ENCODE results near the gene PCP2.

The PCP2 gene

DNA sequence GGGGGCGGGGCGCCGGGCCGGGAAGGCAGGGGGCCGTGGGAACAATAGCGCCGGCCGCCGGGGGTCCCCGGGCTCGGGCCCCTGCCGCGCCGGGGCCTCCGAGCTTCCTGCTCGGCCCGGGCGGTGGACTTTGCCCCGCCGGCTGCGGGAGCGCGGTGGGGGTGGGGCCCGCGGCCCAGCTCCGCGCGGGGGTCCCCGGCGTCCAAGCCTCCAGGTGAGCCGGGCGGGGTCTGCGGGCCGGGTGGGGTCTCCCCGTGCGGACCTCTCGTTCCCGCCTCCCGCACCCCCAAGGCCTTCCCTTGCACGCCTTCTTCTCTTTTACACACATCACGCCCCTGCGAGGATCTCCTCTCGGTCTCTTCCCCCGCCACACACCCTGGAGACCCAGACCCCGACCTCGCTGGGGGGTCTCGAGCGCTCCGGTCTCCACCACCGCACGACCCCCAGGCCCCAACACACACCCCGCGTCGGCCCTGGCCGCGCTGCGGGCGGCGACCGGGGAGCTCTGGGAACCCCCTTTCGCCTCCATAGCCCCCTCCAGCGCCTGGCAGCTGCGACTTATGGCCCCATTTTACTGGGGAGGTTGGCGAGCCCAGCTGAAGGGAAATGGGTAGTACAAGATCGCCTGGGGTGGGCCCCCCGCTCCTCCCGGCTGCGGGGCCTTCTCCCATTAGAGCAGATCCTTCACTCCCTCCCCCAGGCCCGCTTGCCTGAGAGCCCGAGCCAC lies 37.1 kb downstream of the PCP2 start:
- DNase-seq (ENCODE audit: low read depth): no peak

DNA sequence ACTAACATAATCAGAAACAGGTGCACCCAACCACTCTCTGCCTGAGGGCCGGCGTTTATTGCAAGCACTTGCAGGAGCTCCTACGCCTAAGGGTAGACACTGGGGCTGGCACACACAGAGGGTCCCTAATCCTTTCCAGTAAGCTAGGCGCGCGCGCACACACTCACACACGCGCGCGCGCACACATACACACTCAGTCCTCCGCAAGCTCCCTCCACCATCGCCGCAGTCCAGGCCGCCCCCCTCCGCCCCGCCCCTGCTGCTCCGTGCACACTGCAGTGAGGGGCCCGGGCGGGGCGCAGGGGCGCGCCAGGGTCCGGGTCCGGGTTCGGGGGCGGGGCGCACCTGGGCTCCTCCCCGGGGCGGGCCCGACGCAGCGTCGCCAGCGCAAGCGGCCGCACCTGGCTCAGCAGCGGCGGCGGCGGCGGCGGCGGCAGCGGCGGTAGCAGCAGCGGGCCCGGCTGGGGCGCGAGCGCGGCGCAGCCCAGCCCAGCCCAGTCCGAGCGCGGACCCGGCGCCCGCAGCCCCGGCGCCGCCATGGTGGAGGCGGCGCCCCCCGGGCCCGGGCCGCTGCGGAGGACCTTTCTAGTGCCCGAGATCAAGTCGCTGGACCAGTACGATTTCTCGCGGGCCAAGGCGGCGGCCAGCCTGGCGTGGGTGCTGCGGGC lies 37.9 kb downstream of the PCP2 start, which contains the start of gene CAMSAP3:
Gene CAMSAP3 (plus strand): TSS at position 398 of the 668 bp plus-strand sequence. CDS start 140 bp downstream, at position 538.
- peak; percentile 9 for DNase-seq (ENCODE audit: low read depth)

DNA sequence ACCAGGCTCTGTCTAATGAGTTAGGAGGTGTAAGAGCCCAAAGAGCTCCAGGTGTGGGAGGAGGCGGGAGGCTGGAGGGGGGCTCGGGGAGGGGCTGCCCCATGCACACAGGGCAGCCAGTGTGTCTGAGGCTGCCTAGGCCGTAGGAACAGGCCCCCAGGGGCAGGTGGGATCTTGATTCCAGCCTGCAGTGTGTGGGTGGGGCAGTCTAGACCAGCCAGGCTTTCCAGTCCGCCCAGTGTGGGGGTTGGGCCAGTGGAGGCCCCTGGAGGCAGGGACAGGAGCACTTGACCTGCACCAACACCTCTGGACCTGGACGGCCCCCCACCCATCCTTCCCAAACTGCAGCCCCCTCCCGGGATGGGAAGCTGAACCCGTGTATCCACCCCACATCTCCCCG lies 43.3 kb downstream of the PCP2 start:
- DNase-seq (ENCODE audit: low read depth): no peak

DNA sequence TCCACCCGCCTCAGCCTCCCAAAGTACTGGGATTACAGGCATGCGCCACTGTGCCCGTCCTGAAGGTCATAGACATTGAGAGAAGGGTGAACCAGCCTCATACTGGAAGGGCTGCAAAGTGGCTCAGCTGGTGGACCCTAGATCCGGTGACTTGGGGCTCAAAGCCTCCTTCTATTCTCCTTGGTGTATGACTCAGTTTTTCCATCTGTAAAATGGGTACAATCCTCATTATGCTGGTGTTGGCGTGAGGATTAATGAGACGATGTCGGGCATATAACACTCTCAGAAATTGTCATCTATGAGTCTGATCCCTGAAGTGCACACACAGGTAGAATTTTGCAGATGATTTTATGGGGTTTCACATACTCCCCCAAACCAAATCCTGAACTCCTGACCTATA lies 43.7 kb downstream of the PCP2 start:
- DNase-seq (ENCODE audit: low read depth): no peak

DNA sequence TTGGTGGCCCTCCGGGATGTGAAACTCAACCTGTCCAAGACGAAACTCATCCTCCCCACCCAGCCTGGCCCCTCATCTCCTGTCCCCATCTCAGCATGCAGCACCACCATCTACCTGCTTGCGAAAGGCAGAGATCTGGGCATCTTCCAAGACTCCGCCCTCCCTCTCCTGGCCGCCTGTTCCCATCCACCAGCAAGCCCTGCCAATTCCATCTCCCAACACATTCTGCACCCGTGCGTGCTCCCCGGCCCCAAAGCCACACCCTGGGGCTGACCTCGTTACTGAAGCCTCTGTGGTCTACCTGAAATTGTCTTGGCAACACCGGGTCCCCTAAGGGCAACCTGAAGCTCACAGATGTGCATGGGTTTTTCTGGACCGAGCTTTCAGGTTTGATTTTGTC lies 51.1 kb downstream of the PCP2 start:
- no peak for DNase-seq (ENCODE audit: low read depth)

Data from iris pigment epithelial cell (primary cell).